HCT116 (cell line): ENCODE data around the gene DGCR8. TPM values are rescaled to one million over a fixed set of nuclear protein-coding genes. Genes with fewer than 3 reads are reported as not detected.

Source experiments
- ATAC-seq: fragments of 200-7000 bp; cut with Tn5 transposase; 2 replicates; pipeline ENCODE4 v1.9.1; 2020; ENCODE audit warnings: mild to moderate bottlenecking, moderate library complexity
- BruUV-seq: library from RNA; stranded (reverse); fragments of 400-500 nt; replicated peaks from 2 replicates; lab custom pipeline; 2021; lab: Mats Ljungman, UMichigan
- CTCF ChIA-PET: fragments of 300-600 bp; sonication (Branson Sonifier 250); formaldehyde crosslinking; loops from one replicate; lab custom pipeline; 2021; ENCODE audit warnings: antibody characterized with exemption; lab: Charles Lee
- POLR2A ChIA-PET: fragments of 300-600, 350-600 bp; sonication (Branson Sonifier 250); formaldehyde crosslinking; loops from one replicate; lab custom pipeline; 2021; ENCODE audit warnings: antibody characterized with exemption; lab: Charles Lee
- RAD21 ChIA-PET, 2 experiments: fragments of 300-600 bp; sonication (Branson Sonifier 250); formaldehyde crosslinking; loops; one replicate each; lab custom pipeline; 2023; ENCODE audit warnings: low total read pairs in 2 of 2; ENCODE audit not compliant: uncharacterized antibody in 2 of 2, unreplicated experiment in 2 of 2, low non-redundant PET in 1 of 2; lab: Charles Lee
- DNase-seq: peaks from one replicate; pipeline ENCODE4 v3.0.0-alpha.2; 2010; ENCODE audit warnings: low read depth, low spot score
- H2AFZ ChIP-seq: fragments of 200-600 bp; shearing (Covaris generic), sonication (generic); 2 replicates; pipeline ENCODE4 v1.6.1; 2017; ENCODE audit warnings: low read depth, mixed run types, mixed read lengths, antibody characterized with exemption, low read length; ENCODE audit not compliant: poor library complexity, severe bottlenecking
- H3K27ac ChIP-seq: 2 replicates; pipeline ENCODE4 v1.5.1; 2012; ENCODE audit warnings: low read depth, low read length
- H3K27me3 ChIP-seq: fragments of 200-600 bp; sonication (generic); 2 replicates; pipeline ENCODE4 v1.6.1; 2016; ENCODE audit warnings: mixed run types, low read length, mixed read lengths; ENCODE audit not compliant: insufficient read depth
- H3K36me3 ChIP-seq, 2 experiments: fragments of 200-500 bp in 1 of 2; fragments of 200-600 bp in 1 of 2; sonication (Bioruptor generic) in 1 of 2; sonication (generic) in 1 of 2; 2 replicates each; pipeline versions ENCODE4 v1.5.1 to v1.6.1; 2014 to 2016; ENCODE audit warnings: low read length in 2 of 2, inconsistent platforms in 1 of 2, mixed read lengths in 1 of 2, mixed run types in 1 of 2; ENCODE audit not compliant: insufficient read depth in 2 of 2, control insufficient read depth in 1 of 2
- H3K4me1 ChIP-seq, 2 experiments: fragments of 200-600 bp in 1 of 2; sonication (generic) in 1 of 2; 2 replicates each; pipeline versions ENCODE4 v1.5.1 to v1.6.1; 2012 to 2017; ENCODE audit warnings: low read length in 2 of 2, inconsistent platforms in 1 of 2, mild to moderate bottlenecking in 1 of 2, mixed read lengths in 1 of 2, mixed run types in 1 of 2, moderate library complexity in 1 of 2; ENCODE audit not compliant: insufficient read depth in 2 of 2, control insufficient read depth in 1 of 2
- H3K4me2 ChIP-seq: fragments of 200-600 bp; sonication (generic); 2 replicates; pipeline ENCODE4 v1.6.1; 2017; ENCODE audit warnings: mixed run types, low read length, mixed read lengths
- H3K4me3 ChIP-seq, 2 experiments: fragments of 200-600 bp in 1 of 2; sonication (generic) in 1 of 2; replicated peaks in 1 of 2; 2 replicates each; pipeline ENCODE4 v1.5.1; 2011 to 2016; ENCODE audit warnings: low read length in 2 of 2, control low read depth in 1 of 2, low read depth in 1 of 2, mild to moderate bottlenecking in 1 of 2, mixed read lengths in 1 of 2, mixed run types in 1 of 2
- H3K79me2 ChIP-seq: fragments of 200-600 bp; sonication (generic); 2 replicates; pipeline ENCODE4 v1.6.1; 2017; ENCODE audit warnings: mild to moderate bottlenecking, mixed run types, low read length, moderate library complexity, mixed read lengths; ENCODE audit not compliant: insufficient read depth
- H3K9ac ChIP-seq: fragments of 200-600 bp; sonication (generic); 2 replicates; pipeline ENCODE4 v1.6.1; 2016; ENCODE audit warnings: low read length, mixed read lengths
- H3K9me2 ChIP-seq: fragments of 200-600 bp; sonication (generic), shearing (Covaris generic); 2 replicates; pipeline ENCODE4 v1.6.1; 2017; ENCODE audit warnings: mixed run types, mild to moderate bottlenecking, moderate library complexity; ENCODE audit not compliant: insufficient read depth
- H3K9me3 ChIP-seq, 2 experiments: fragments of 200-500 bp in 1 of 2; fragments of 200-600 bp in 1 of 2; sonication (Bioruptor generic) in 1 of 2; sonication (generic) in 1 of 2; 2 replicates each; pipeline ENCODE4 v1.6.1; 2014 to 2017; ENCODE audit warnings: low read length in 2 of 2, mixed read lengths in 2 of 2, inconsistent platforms in 1 of 2, low read depth in 1 of 2, mild to moderate bottlenecking in 1 of 2, mixed run types in 1 of 2, moderate library complexity in 1 of 2; ENCODE audit not compliant: control insufficient read depth in 1 of 2, insufficient read depth in 1 of 2
- H4K20me1 ChIP-seq: fragments of 200-600 bp; sonication (generic), shearing (Covaris generic); 2 replicates; pipeline ENCODE4 v1.6.1; 2017; ENCODE audit warnings: mixed run types, mild to moderate bottlenecking, moderate library complexity; ENCODE audit not compliant: insufficient read depth
- ATF3 ChIP-seq: IDR thresholded peaks from 2 replicates; pipeline ENCODE4 v1.6.1; 2012
- CTCF ChIP-seq, 3 experiments: fragments of 200-600 bp in 1 of 3; sonication (generic) in 1 of 3; IDR thresholded peaks in 2 of 3; conservative IDR thresholded peaks in 1 of 3; 2 replicates each; pipeline ENCODE4 v1.5.1; 2012 to 2017; ENCODE audit warnings: low read depth in 2 of 3, low read length in 2 of 3, antibody characterized with exemption in 1 of 3, borderline replicate concordance in 1 of 3, control low read depth in 1 of 3, mild to moderate bottlenecking in 1 of 3, mixed read lengths in 1 of 3, mixed run types in 1 of 3, moderate library complexity in 1 of 3; ENCODE audit not compliant: insufficient read depth in 1 of 3
- EGR1 ChIP-seq: IDR thresholded peaks from 2 replicates; pipeline ENCODE4 v1.6.1; 2012; ENCODE audit warnings: low read depth
- ELF1 ChIP-seq: IDR thresholded peaks from 2 replicates; pipeline ENCODE4 v1.6.1; 2012; ENCODE audit warnings: low read depth, borderline replicate concordance
- EZH2phosphoT487 ChIP-seq: fragments of 200-600 bp; IDR thresholded peaks from 2 replicates; pipeline ENCODE4 v1.6.1; 2018; ENCODE audit warnings: antibody characterized with exemption, borderline replicate concordance
- FOSL1 ChIP-seq: IDR thresholded peaks from 2 replicates; pipeline ENCODE4 v1.6.1; 2012; ENCODE audit warnings: low read depth
- JUND ChIP-seq: IDR thresholded peaks from 2 replicates; pipeline ENCODE4 v1.6.1; 2012
- POLR2AphosphoS5 ChIP-seq: IDR thresholded peaks from 2 replicates; pipeline ENCODE4 v1.6.1; 2011; ENCODE audit warnings: mild to moderate bottlenecking, low read depth, low read length, moderate library complexity
- RAD21 ChIP-seq: IDR thresholded peaks from 2 replicates; pipeline ENCODE4 v1.6.1; 2012; ENCODE audit warnings: low read depth, mild to moderate bottlenecking
- SIN3A ChIP-seq: IDR thresholded peaks from 2 replicates; pipeline ENCODE4 v1.6.1; 2012; ENCODE audit warnings: low read depth
- SP1 ChIP-seq: IDR thresholded peaks from 2 replicates; pipeline ENCODE4 v1.6.1; 2012; ENCODE audit warnings: low read depth
- SRF ChIP-seq: IDR thresholded peaks from 2 replicates; pipeline ENCODE4 v1.6.1; 2012; ENCODE audit warnings: low read depth
- TCF7L2 ChIP-seq: IDR thresholded peaks from 2 replicates; pipeline ENCODE4 v1.7.0; 2011; ENCODE audit warnings: borderline replicate concordance, inconsistent platforms; ENCODE audit not compliant: insufficient read depth, insufficient read length; ENCODE audit errors: extremely low read depth
- ZFX ChIP-seq: fragments of 450-650 bp; IDR thresholded peaks from 2 replicates; pipeline ENCODE4 v1.6.1; 2017
- intact Hi-C: fragments of 100-400 bp; cut with micrococcal nuclease; formaldehyde crosslinking; loops from 2 replicates; pipeline ENCODE4 v1.10.0; 2022
- total RNA-seq: library from RNA; stranded (reverse); gene quantifications from one replicate; pipeline ENCODE4 v1.2.1, GENCODE V29; 2021; ENCODE audit not compliant: unreplicated experiment

DGCR8 gene
- total RNA-seq, 1 experiment from 2014 or later: 43.8 TPM

- no peak overlapping the region for H2AFZ ChIP-seq
- BruUV-seq: no TSS peak
- no peak for ATAC-seq
- H3K9me3 ChIP-seq: no peaks in the 10 kb centered on the region
- H3K36me3 ChIP-seq: no peaks in the 10 kb centered on the region
- intact Hi-C loops: no loop called here
- H3K9ac ChIP-seq: no peak overlapping the region
- H3K9me2 ChIP-seq: no peaks in the 10 kb centered on the region
- ChIA-PET RAD21 (no interaction called here), CTCF (interaction anchor here (0.7 kb wide), 1 partner anchor 71 kb away, joined by 5 read pairs; no protein-coding TSS in a partner anchor), POLR2A (no interaction called here)
- H3K4me2 ChIP-seq: no peak overlapping the region
- DNase-seq: no peak
- no peak overlapping the region for H3K4me3 ChIP-seq
- H3K27me3 ChIP-seq: no peaks in the 10 kb centered on the region
- peaks cover 2 to 14% of the 10 kb centered on the region in 2 experiments; a peak in 3 of 4 replicates for H3K4me1 ChIP-seq
- H4K20me1 ChIP-seq: no peaks in the 10 kb centered on the region
- TF ChIP-seq ELF1 (no peak), SRF (no peak), JUND (no peak)
- no peak overlapping the region for H3K27ac ChIP-seq
- no peaks in the 10 kb centered on the region for H3K79me2 ChIP-seq
Measured at GRCh38 chr22:20033045-20033706, 46.9 kb upstream of the DGCR8 start.

GRCh38 chr22:20034143-20034542 is 45.9 kb upstream of the DGCR8 start:
- no peak for ATAC-seq

More at GRCh38 chr22:20034143-20034542, 45.9 kb upstream of the DGCR8 start:
- H3K9me3 ChIP-seq: no peaks in the 10 kb centered on the region
- no peaks in the 10 kb centered on the region for H3K36me3 ChIP-seq
- no peaks in the 10 kb centered on the region for H4K20me1 ChIP-seq
- BruUV-seq: no TSS peak
- intact Hi-C loops: no loop called here
- H3K4me3 ChIP-seq: no peak overlapping the region
- ChIA-PET RAD21 (no interaction called here), CTCF (interaction anchor here (0.7 kb wide), 1 partner anchor 72 kb away, joined by 5 read pairs; no protein-coding TSS in a partner anchor), POLR2A (no interaction called here)
- no peak overlapping the region for H3K27ac ChIP-seq
- no peaks in the 10 kb centered on the region for H3K27me3 ChIP-seq
- no peaks in the 10 kb centered on the region for H3K9me2 ChIP-seq
- no peak overlapping the region for H3K9ac ChIP-seq
- H3K79me2 ChIP-seq: no peaks in the 10 kb centered on the region
- no peak overlapping the region for H2AFZ ChIP-seq
- DNase-seq: no peak
- peaks cover 2 to 14% of the 10 kb centered on the region in 2 experiments; a peak in 3 of 4 replicates for H3K4me1 ChIP-seq
- no peak for TF ChIP-seq SP1
- TF ChIP-seq TCF7L2: no peak
- TF ChIP-seq FOSL1: no peak
- no peak for TF ChIP-seq RAD21
- no peak for TF ChIP-seq SIN3A
- TF ChIP-seq EZH2phosphoT487: no peak
- no peak for TF ChIP-seq CTCF (IDR thresholded peaks at IDR 0.05 in 2 of 3, conservative IDR thresholded peaks at IDR 0.05 in 1 of 3; ENCODE audit: borderline replicate concordance in 1 of 3, insufficient read depth in 1 of 3, low read depth in 2 of 3, low read length in 2 of 3)
- TF ChIP-seq ZFX: no peak
- no peak for TF ChIP-seq ATF3
- no peak for TF ChIP-seq EGR1
- no peak for TF ChIP-seq POLR2AphosphoS5
- no peak overlapping the region for H3K4me2 ChIP-seq
